GM23338 (cell line): ENCODE results near the gene RAMACL. TPM values are rescaled to one million over a fixed set of nuclear protein-coding genes. Genes with fewer than 3 reads are reported as not detected.

Source experiments
- CREB1 ChIP-seq: fragments of 250-450 bp; sonication (Bioruptor Pico); IDR thresholded peaks from 2 replicates; pipeline ENCODE4 v1.5.0; 2020; ENCODE audit warnings: low read depth, mild to moderate bottlenecking, moderate library complexity
- ZNF114 ChIP-seq: fragments of 250-450 bp; sonication (Bioruptor Pico); IDR thresholded peaks from 2 replicates; pipeline ENCODE4 v1.5.0; 2020; ENCODE audit warnings: mild to moderate bottlenecking, moderate library complexity
- polyA plus RNA-seq: library from polyadenylated mRNA; unstranded; fragments of >200 nt; fragmentation: Nextera tagmentation; extraction: Ambion mirVana; gene quantifications from 2 replicates; pipeline ENCODE4 v1.2.1, GENCODE V29; 2016
- total RNA-seq: library from RNA; depleted of rRNA; stranded (reverse); fragments of >200 nt; shearing (Covaris generic); gene quantifications from 2 replicates; pipeline ENCODE4 v1.2.3, GENCODE V29; 2014
- TF ChIP-seq, protein P1 (sequence below): IDR thresholded peaks from one replicate; pipeline ENCODE4 v1.6.1; 2018; ENCODE audit warnings: antibody characterized with exemption; ENCODE audit not compliant: unreplicated experiment
- TF ChIP-seq, protein P2 (sequence below): fragments of 250-450 bp; sonication (Bioruptor Pico); IDR thresholded peaks from 2 replicates; pipeline ENCODE4 v1.5.0; 2020; ENCODE audit warnings: mild to moderate bottlenecking, moderate library complexity

The RAMACL gene
- total and polyA plus RNA-seq, 2 experiments from 2014 or later: 0.61 to 4.0 TPM

DNA sequence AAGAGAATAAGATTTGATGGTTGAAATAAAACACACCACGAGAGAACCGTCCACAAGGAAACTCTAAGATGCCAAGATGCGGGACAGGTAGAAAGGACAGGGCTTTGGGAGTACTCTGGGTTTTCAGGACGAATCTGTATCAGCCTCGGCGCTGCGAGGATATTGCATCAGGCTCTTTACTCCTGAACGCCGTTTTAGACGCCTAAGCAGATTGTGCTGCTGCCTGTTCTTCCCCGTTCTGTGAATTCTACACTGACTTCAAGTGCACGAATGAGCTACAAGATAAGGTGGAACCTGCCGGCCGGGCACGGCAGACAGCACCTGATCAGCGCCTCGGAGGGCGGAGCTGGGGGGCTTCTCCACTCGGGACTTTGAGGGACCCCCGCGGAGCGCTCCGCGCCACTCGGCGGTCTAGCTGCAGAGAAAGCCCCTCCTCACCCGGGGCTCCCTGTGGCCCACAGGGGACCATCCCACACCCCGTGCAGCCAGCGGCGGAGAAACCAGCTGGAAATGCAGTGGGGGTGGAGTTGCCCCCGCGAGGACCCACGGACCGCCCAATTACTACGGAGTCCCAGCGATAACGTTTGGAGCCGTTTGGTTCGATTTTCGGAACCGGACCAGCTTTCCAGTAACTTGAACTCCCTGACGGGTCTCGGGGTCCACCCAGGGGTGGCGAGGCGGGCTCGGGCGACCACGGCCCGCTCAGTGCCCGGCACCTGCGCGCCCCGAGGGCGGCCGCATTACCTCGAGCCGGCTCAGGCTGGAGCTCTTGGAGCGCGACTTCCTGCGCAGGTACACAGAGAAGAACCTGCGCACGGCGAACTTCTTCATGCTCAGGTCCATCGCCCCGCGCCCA is 39.9 kb upstream of the RAMACL start (continued):
- TF ChIP-seq, protein P1, sequence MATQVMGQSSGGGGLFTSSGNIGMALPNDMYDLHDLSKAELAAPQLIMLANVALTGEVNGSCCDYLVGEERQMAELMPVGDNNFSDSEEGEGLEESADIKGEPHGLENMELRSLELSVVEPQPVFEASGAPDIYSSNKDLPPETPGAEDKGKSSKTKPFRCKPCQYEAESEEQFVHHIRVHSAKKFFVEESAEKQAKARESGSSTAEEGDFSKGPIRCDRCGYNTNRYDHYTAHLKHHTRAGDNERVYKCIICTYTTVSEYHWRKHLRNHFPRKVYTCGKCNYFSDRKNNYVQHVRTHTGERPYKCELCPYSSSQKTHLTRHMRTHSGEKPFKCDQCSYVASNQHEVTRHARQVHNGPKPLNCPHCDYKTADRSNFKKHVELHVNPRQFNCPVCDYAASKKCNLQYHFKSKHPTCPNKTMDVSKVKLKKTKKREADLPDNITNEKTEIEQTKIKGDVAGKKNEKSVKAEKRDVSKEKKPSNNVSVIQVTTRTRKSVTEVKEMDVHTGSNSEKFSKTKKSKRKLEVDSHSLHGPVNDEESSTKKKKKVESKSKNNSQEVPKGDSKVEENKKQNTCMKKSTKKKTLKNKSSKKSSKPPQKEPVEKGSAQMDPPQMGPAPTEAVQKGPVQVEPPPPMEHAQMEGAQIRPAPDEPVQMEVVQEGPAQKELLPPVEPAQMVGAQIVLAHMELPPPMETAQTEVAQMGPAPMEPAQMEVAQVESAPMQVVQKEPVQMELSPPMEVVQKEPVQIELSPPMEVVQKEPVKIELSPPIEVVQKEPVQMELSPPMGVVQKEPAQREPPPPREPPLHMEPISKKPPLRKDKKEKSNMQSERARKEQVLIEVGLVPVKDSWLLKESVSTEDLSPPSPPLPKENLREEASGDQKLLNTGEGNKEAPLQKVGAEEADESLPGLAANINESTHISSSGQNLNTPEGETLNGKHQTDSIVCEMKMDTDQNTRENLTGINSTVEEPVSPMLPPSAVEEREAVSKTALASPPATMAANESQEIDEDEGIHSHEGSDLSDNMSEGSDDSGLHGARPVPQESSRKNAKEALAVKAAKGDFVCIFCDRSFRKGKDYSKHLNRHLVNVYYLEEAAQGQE: no peak
- TF ChIP-seq ZNF114: no peak
- no peak for TF ChIP-seq CREB1
- TF ChIP-seq, protein P2, sequence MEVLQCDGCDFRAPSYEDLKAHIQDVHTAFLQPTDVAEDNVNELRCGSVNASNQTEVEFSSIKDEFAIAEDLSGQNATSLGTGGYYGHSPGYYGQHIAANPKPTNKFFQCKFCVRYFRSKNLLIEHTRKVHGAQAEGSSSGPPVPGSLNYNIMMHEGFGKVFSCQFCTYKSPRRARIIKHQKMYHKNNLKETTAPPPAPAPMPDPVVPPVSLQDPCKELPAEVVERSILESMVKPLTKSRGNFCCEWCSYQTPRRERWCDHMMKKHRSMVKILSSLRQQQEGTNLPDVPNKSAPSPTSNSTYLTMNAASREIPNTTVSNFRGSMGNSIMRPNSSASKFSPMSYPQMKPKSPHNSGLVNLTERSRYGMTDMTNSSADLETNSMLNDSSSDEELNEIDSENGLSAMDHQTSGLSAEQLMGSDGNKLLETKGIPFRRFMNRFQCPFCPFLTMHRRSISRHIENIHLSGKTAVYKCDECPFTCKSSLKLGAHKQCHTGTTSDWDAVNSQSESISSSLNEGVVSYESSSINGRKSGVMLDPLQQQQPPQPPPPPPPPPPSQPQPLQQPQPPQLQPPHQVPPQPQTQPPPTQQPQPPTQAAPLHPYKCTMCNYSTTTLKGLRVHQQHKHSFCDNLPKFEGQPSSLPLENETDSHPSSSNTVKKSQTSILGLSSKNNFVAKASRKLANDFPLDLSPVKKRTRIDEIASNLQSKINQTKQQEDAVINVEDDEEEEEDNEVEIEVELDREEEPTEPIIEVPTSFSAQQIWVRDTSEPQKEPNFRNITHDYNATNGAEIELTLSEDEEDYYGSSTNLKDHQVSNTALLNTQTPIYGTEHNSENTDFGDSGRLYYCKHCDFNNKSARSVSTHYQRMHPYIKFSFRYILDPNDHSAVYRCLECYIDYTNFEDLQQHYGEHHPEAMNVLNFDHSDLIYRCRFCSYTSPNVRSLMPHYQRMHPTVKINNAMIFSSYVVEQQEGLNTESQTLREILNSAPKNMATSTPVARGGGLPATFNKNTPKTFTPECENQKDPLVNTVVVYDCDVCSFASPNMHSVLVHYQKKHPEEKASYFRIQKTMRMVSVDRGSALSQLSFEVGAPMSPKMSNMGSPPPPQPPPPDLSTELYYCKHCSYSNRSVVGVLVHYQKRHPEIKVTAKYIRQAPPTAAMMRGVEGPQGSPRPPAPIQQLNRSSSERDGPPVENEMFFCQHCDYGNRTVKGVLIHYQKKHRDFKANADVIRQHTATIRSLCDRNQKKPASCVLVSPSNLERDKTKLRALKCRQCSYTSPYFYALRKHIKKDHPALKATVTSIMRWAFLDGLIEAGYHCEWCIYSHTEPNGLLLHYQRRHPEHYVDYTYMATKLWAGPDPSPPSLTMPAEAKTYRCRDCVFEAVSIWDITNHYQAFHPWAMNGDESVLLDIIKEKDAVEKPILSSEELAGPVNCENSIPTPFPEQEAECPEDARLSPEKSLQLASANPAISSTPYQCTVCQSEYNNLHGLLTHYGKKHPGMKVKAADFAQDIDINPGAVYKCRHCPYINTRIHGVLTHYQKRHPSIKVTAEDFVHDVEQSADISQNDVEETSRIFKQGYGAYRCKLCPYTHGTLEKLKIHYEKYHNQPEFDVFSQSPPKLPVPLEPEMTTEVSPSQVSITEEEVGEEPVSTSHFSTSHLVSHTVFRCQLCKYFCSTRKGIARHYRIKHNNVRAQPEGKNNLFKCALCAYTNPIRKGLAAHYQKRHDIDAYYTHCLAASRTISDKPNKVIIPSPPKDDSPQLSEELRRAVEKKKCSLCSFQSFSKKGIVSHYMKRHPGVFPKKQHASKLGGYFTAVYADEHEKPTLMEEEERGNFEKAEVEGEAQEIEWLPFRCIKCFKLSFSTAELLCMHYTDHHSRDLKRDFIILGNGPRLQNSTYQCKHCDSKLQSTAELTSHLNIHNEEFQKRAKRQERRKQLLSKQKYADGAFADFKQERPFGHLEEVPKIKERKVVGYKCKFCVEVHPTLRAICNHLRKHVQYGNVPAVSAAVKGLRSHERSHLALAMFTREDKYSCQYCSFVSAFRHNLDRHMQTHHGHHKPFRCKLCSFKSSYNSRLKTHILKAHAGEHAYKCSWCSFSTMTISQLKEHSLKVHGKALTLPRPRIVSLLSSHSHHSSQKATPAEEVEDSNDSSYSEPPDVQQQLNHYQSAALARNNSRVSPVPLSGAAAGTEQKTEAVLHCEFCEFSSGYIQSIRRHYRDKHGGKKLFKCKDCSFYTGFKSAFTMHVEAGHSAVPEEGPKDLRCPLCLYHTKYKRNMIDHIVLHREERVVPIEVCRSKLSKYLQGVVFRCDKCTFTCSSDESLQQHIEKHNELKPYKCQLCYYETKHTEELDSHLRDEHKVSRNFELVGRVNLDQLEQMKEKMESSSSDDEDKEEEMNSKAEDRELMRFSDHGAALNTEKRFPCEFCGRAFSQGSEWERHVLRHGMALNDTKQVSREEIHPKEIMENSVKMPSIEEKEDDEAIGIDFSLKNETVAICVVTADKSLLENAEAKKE (CRISPR knock-in tag): no peak
